HepG2 (cell line): ENCODE results near the gene KCNS1. TPM values are rescaled to one million over a fixed set of nuclear protein-coding genes. Genes with fewer than 3 reads are reported as not detected.

Experiments used
- ARID2 ChIP-seq: sonication (generic); formaldehyde crosslinking; IDR thresholded peaks from 2 replicates; pipeline ENCODE4 v1.8.1; 2022; ENCODE audit warnings: mild to moderate bottlenecking, missing genetic modification reagents, borderline replicate concordance
- CC2D1A ChIP-seq: sonication (generic); formaldehyde crosslinking; IDR thresholded peaks from 2 replicates; pipeline ENCODE4 v1.8.1; 2023; ENCODE audit warnings: mild to moderate bottlenecking, missing genetic modification reagents
- FOXA1 ChIP-seq, 2 experiments: fragments of 450-650 bp in 1 of 2; sonication (generic) in 1 of 2; formaldehyde crosslinking in 1 of 2; IDR thresholded peaks; 2 replicates each; pipeline versions ENCODE4 v1.4.0 to v1.6.1; 2016 to 2020; ENCODE audit warnings: missing genetic modification reagents in 1 of 2
- FOXO1 ChIP-seq: sonication (generic); formaldehyde crosslinking; IDR thresholded peaks from 2 replicates; pipeline ENCODE4 v1.4.0; 2020; ENCODE audit warnings: missing genetic modification reagents
- HIC2 ChIP-seq: sonication (generic); formaldehyde crosslinking; IDR thresholded peaks from 2 replicates; pipeline ENCODE4 v1.9.0; 2022; ENCODE audit warnings: low read depth, missing genetic modification reagents
- HOMEZ ChIP-seq: IDR thresholded peaks from 2 replicates; pipeline ENCODE4 v1.6.1; 2016; ENCODE audit warnings: low read depth
- KLF16 ChIP-seq, 2 experiments: sonication (generic) in 1 of 2; formaldehyde crosslinking in 1 of 2; IDR thresholded peaks; 2 replicates each; pipeline versions ENCODE4 v1.6.1 to v1.8.0; 2016 to 2023; ENCODE audit warnings: missing genetic modification reagents in 2 of 2, missing compliant biosample characterization in 1 of 2
- LCORL ChIP-seq, 2 experiments: fragments of 450-650 bp in 1 of 2; sonication (generic) in 1 of 2; formaldehyde crosslinking in 1 of 2; IDR thresholded peaks; 2 replicates each; pipeline versions ENCODE4 v1.5.0 to v1.6.1; 2017 to 2020; ENCODE audit warnings: antibody characterized with exemption in 1 of 2, missing genetic modification reagents in 1 of 2
- MBD4 ChIP-seq: IDR thresholded peaks from 2 replicates; pipeline ENCODE4 v1.6.1; 2012; ENCODE audit warnings: low read length, inconsistent platforms, borderline replicate concordance
- MIER3 ChIP-seq: IDR thresholded peaks from 2 replicates; pipeline ENCODE4 v1.6.1; 2016; ENCODE audit warnings: missing compliant biosample characterization, borderline replicate concordance
- MXD1 ChIP-seq: sonication (generic); formaldehyde crosslinking; IDR thresholded peaks from 2 replicates; pipeline ENCODE4 v1.4.0; 2020; ENCODE audit warnings: mild to moderate bottlenecking, missing genetic modification reagents
- NFYB ChIP-seq: sonication (generic); formaldehyde crosslinking; IDR thresholded peaks from 2 replicates; pipeline ENCODE4 v1.4.0; 2020; ENCODE audit warnings: missing genetic modification reagents
- NONO ChIP-seq, 2 experiments: fragments of 450-650 bp in 1 of 2; sonication (generic) in 1 of 2; formaldehyde crosslinking in 1 of 2; IDR thresholded peaks in 1 of 2; conservative IDR thresholded peaks in 1 of 2; 2 replicates each; pipeline versions ENCODE4 v1.6.1 to v1.8.0; 2017 to 2022; ENCODE audit warnings: mild to moderate bottlenecking in 1 of 2, missing genetic modification reagents in 1 of 2, moderate library complexity in 1 of 2
- NR1H2 ChIP-seq: sonication (generic); formaldehyde crosslinking; IDR thresholded peaks from 2 replicates; pipeline ENCODE4 v1.8.1; 2022; ENCODE audit warnings: low read depth, missing genetic modification reagents, borderline replicate concordance
- NR2F6 ChIP-seq, 2 experiments: IDR thresholded peaks; 2 replicates each; pipeline ENCODE4 v1.6.1; 2016; ENCODE audit warnings: antibody characterized with exemption in 1 of 2, mild to moderate bottlenecking in 1 of 2
- TCF12 ChIP-seq, 2 experiments: fragments of 450-650 bp in 1 of 2; sonication (generic) in 1 of 2; formaldehyde crosslinking in 1 of 2; IDR thresholded peaks; 2 replicates each; pipeline versions ENCODE4 v1.6.1 to v1.8.0; 2017 to 2022; ENCODE audit warnings: antibody characterized with exemption in 1 of 2, mild to moderate bottlenecking in 1 of 2, missing genetic modification reagents in 1 of 2, moderate library complexity in 1 of 2
- U2AF1 ChIP-seq: fragments of 200-400 bp; formaldehyde crosslinking; optimal IDR thresholded peaks from 2 replicates; pipeline ENCODE3; 2017; ENCODE audit warnings: mild to moderate bottlenecking, low read depth, low read length
- YEATS2 ChIP-seq: sonication (generic); formaldehyde crosslinking; IDR thresholded peaks from 2 replicates; pipeline ENCODE4 v1.4.0; 2020; ENCODE audit warnings: missing genetic modification reagents, borderline replicate concordance
- ZFP90 ChIP-seq: sonication (generic); formaldehyde crosslinking; IDR thresholded peaks from 2 replicates; pipeline ENCODE4 v1.8.0; 2022; ENCODE audit warnings: missing genetic modification reagents, mild to moderate bottlenecking, inconsistent platforms, borderline replicate concordance
- ZNF253 ChIP-seq: sonication (generic); formaldehyde crosslinking; IDR thresholded peaks from 2 replicates; pipeline ENCODE4 v1.8.0; 2022; ENCODE audit warnings: mild to moderate bottlenecking, missing genetic modification reagents, borderline replicate concordance
- ZNF331 ChIP-seq: sonication (generic); formaldehyde crosslinking; IDR thresholded peaks from 2 replicates; pipeline ENCODE4 v1.4.0; 2020; ENCODE audit warnings: missing genetic modification reagents
- ZNF350 ChIP-seq: sonication (generic); formaldehyde crosslinking; IDR thresholded peaks from 2 replicates; pipeline ENCODE4 v1.4.0; 2020; ENCODE audit warnings: mild to moderate bottlenecking, low read depth, missing genetic modification reagents, borderline replicate concordance
- ZNF484 ChIP-seq: sonication (generic); formaldehyde crosslinking; IDR thresholded peaks from 2 replicates; pipeline ENCODE4 v1.5.1; 2020; ENCODE audit warnings: mild to moderate bottlenecking, low read depth, missing genetic modification reagents, borderline replicate concordance
- ZNF703 ChIP-seq: sonication (generic); formaldehyde crosslinking; IDR thresholded peaks from 2 replicates; pipeline ENCODE4 v1.5.1; 2020; ENCODE audit warnings: missing genetic modification reagents, mild to moderate bottlenecking, moderate library complexity, borderline replicate concordance
- ZNF720 ChIP-seq: sonication (generic); formaldehyde crosslinking; IDR thresholded peaks from 2 replicates; pipeline ENCODE4 v1.4.0; 2020; ENCODE audit warnings: missing genetic modification reagents
- ZNF724P ChIP-seq: sonication (generic); formaldehyde crosslinking; IDR thresholded peaks from 2 replicates; pipeline ENCODE4 v1.8.0; 2022; ENCODE audit warnings: missing genetic modification reagents, borderline replicate concordance
- ZSCAN22 ChIP-seq: sonication (generic); formaldehyde crosslinking; IDR thresholded peaks from 2 replicates; pipeline ENCODE4 v1.4.0; 2020; ENCODE audit warnings: mild to moderate bottlenecking, missing genetic modification reagents
- polyA plus RNA-seq, 8 experiments: library from polyadenylated mRNA; depleted of rRNA in 3 of 8; stranded (reverse) in 7 of 8; unstranded in 1 of 8; fragments of >200 nt; fragmentation: Illumina TruSeq in 4 of 8; extraction: Trizol in 4 of 8; gene quantifications; 2 replicates each; pipeline versions ENCODE4 v1.2.1 to v1.2.3, GENCODE V29; 2011 to 2016; ENCODE audit warnings: low read depth in 4 of 8, missing spikeins in 1 of 8, mixed read lengths in 1 of 8; ENCODE audit not compliant: insufficient read depth in 1 of 8
- total RNA-seq, 5 experiments: library from RNA; depleted of rRNA; stranded (reverse); fragments of >200 nt; fragmentation: Illumina TruSeq; extraction: Trizol; gene quantifications; 2 replicates each; pipeline ENCODE4 v1.2.3, GENCODE V29; 2016; ENCODE audit warnings: low read depth in 1 of 5

Gene KCNS1
- total and polyA plus RNA-seq, 2 of the 13 experiments (the other 11 are each of a cell fraction or from before 2014, with no cell fraction given): 0.03 TPM; not detected in 1

- TF ChIP-seq KLF16 (CRISPR knock-in tag; IDR thresholded peaks at IDR 0.05): 0 out of 4 replicates have a peak, but pooled peaks of 1 of the 2 experiments have one; percentile 33
- no peak for TF ChIP-seq NFYB (CRISPR knock-in tag)
- no peak for TF ChIP-seq ZFP90
- no peak for TF ChIP-seq FOXA1 (IDR thresholded peaks at IDR 0.05)
- no peak for TF ChIP-seq FOXA1 (CRISPR knock-in tag; IDR thresholded peaks at IDR 0.05)
- no peak for TF ChIP-seq ZNF331
- TF ChIP-seq CC2D1A (CRISPR knock-in tag): no peak
- no peak for TF ChIP-seq ZNF720
- no peak for TF ChIP-seq MXD1
- no peak for TF ChIP-seq LCORL (IDR thresholded peaks at IDR 0.05)
- no peak for TF ChIP-seq LCORL (CRISPR knock-in tag; IDR thresholded peaks at IDR 0.05)
- no peak for TF ChIP-seq NONO (IDR thresholded peaks at IDR 0.05)
- no peak for TF ChIP-seq NONO (CRISPR knock-in tag; conservative IDR thresholded peaks at IDR 0.05)
- no peak for TF ChIP-seq ZNF724P (CRISPR knock-in tag)
- no peak for TF ChIP-seq NR1H2 (CRISPR knock-in tag)
- no peak for TF ChIP-seq TCF12 (IDR thresholded peaks at IDR 0.05)
- no peak for TF ChIP-seq TCF12 (CRISPR knock-in tag; IDR thresholded peaks at IDR 0.05)
- no peak for TF ChIP-seq MBD4
- no peak for TF ChIP-seq HIC2 (CRISPR knock-in tag)
- peak; percentile 41; the same call in 1 of the 2 replicates for TF ChIP-seq YEATS2
- TF ChIP-seq U2AF1: no peak
- TF ChIP-seq MIER3: no peak
- peak; percentile 59; the same call in 1 of the 2 replicates for TF ChIP-seq ZNF350
- no peak for TF ChIP-seq ZSCAN22 (CRISPR knock-in tag)
- TF ChIP-seq FOXO1 (CRISPR knock-in tag): no peak
- no peak for TF ChIP-seq HOMEZ (CRISPR knock-in tag)
- TF ChIP-seq ARID2: no peak
- TF ChIP-seq ZNF253 (CRISPR knock-in tag): no peak
- no peak for TF ChIP-seq ZNF484 (CRISPR knock-in tag)
- no peak for TF ChIP-seq NR2F6 (IDR thresholded peaks at IDR 0.05)
- no peak for TF ChIP-seq NR2F6 (CRISPR knock-in tag; IDR thresholded peaks at IDR 0.05)
- TF ChIP-seq ZNF703 (CRISPR knock-in tag): no peak
These were observed at the start of gene KCNS1 (continued) for GRCh38 chr20:45100563-45101245.
